HG02870 (cell line): Measurements from ENCODE around the gene SYNJ2.

Source experiments
- ATAC-seq: cut with Tn5 transposase; IDR thresholded peaks from one replicate; pipeline ENCODE4 v1.9.1; 2021; ENCODE audit warnings: mild to moderate bottlenecking, moderate library complexity; ENCODE audit not compliant: unreplicated experiment

The SYNJ2 gene

DNA sequence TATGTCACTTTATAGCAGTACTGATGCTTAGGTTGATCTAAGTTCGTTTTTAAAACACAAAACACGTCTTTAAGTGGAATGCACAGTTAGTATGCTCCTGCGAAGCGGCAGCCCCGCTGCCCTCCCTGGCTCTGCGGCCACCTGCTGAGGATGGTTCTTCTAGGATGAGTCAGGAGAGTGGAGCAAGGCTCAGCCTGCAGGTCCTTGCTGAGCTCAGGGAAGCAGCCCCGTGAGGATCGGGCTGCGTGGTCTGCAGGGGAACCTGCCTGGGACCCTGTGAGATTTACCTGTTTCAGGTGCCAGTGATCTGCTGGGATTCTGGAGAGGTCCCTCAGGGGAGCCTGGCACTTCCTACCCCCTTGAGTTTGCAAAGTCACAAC, 57.5 kb downstream of the SYNJ2 start:
- no peak for ATAC-seq

DNA sequence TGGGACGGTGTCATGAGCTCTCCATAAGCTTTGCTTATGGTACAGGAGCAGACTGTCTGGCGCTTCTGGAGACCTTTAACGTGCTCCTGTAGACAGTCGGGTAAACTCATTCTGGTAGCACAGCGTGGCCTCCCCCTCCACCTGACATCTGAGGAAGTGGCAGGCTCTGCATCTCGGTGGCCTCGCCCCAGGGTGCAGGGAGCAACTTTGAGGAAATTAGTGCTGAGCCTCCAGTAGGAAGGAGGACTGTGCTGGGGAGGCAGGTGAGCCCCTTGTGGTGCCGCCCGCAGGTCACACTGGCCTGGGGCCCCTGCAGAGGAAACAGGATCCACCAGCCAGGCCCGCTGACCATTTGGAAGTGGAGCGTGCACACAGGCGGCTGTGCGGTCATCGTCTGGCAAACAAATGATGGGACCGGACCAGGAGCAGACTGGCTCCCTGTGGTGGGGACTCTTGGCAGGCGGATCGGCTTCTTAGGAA, 57.9 kb downstream of the SYNJ2 start:
- no peak for ATAC-seq

DNA sequence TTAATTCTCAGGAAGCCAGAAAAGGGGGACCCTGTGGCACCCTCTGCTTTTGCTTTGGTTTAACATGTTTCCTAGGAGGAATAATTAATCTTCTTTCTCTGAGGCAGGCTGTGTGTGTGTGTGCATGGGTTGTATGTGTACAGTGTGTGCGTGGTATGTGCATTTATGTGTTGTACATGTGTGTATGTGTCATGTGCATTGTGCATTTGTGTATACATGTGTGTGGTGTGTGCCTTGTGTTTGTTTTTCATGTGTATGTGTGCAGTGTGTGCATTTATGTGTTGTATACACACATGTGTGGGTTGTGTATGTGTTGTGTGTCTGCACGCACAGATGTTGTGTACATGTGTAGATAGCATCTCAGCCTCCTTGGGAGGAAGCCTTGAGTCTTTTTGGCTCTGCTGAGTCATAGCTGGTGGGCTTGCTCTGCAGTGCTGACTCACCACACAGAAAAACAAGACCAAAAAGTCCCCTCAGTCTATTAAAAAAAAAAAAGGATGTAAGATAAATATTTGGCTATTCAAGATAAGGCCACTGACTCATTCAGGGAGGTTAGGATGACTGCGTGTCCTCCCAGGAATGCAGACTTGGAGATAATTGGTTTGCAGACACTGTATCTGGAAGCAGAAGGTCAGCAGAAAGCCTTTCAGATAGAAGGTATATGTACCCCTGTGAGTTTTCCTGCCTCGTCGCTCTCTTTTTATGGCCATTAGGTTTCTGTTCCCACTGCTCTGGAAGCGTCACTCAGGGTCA, 58.6 kb downstream of the SYNJ2 start:
- ATAC-seq = no peak

DNA sequence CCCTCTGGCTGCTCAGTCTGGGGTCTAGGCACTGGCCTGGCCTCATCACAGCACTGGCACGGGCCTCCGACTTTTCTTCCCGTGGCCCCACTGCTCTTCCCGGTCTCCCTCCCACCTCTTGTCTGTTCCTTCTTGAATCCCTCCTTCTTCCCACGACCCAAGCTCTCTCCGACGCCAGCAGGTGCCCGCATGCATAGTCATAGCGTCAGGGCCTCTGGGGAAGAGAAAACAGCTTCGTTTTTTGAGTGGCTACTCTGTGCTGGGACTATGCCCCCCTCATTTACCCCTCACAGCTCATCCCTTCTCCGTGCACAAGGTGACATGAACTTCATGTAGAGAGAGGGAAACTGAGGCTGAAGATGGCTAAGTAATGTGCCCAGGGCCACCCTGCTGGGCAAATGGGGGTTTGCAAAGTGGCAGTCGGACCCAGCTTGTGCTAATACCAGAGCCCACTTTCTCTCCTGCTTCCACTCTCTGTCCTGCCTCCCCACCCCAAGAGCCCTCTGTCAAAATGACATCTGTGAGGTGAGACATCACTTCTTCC, 59.2 kb downstream of the SYNJ2 start:
- no peak for ATAC-seq

DNA sequence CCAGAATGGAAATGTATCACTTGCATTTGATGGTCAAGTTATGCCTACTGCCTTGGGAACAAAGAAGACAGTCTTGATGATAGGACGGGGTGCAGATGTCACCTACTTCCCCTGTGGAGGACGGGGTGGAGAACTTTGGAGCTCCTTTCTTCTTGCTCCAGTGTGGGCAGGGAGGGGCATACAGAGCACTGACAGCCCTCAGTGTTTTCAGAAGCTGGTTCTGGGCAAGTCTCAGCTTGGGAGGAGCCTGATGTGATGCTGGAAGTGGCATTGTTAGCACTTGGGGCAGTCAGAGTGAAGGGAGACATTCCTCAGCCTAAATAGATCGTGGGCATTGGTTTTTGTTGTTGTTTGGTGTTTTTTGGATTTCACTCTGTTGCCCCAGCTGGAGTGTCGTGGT, 59.7 kb downstream of the SYNJ2 start:
- no peak for ATAC-seq

DNA sequence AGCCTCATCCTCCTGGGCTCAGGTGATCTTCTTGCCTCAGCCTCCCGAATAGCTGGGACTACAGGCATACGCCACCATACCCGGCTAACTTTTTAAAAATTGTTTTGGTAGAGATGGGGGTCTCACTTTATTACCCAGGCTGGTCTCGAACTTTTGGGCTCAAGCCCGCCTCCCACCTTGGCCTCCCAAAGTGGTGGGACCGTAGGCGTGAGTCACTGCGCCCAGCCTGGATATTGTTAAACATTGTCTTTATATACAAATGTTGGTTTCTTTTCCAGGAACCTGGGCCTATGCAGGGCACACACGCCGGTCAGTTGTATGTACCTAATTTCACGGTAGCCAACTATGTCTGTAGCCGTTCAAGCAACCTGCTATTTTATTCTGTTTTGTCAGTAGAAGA, 60.1 kb downstream of the SYNJ2 start:
- no peak for ATAC-seq

DNA sequence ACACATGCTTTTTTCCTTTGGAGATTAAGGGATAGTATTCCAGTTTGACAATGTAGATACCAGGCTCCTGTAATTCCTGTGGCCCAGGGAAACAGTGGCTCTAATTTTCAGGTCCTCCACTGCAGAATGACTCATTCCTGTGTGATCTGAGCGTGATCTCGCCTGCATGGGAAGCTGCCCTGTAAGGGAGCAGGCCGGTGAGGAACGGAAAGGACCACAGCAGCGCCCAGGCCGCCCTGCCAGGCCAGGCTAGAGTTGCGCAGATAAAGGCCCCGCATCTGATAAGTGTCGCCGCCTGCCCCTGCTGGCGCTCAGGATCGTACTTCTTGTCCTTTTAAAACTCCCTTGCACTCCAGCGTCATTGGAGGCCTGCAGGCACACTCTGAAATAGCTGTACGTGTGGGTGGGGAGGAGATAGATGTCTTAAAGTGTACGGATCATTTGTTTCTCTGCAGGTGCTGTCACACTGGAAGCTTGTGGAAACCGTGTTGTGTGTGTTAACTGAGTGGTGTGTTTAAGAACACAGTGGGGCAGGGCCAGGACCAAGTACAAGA, 60.7 kb downstream of the SYNJ2 start:
- ATAC-seq = no peak

DNA sequence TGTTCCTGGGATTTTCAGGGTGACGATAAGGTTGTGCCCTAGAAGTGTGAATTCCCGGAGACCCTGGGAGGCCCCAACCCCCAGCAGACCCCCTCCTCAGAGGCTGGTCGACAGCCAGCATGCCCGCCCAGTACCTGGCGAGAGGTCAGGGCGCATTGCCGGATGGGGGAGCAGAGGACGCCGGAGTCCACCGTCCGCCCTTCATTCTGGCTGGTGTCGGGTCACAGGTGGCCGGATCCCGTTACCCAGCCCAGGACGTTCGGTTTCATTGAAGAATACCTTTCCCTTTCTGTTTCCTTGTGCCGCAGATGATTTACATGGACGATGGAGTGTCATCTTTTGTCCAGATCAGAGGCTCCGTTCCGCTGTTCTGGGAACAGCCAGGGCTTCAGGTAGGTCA, 61.3 kb downstream of the SYNJ2 start:
- no peak for ATAC-seq

DNA sequence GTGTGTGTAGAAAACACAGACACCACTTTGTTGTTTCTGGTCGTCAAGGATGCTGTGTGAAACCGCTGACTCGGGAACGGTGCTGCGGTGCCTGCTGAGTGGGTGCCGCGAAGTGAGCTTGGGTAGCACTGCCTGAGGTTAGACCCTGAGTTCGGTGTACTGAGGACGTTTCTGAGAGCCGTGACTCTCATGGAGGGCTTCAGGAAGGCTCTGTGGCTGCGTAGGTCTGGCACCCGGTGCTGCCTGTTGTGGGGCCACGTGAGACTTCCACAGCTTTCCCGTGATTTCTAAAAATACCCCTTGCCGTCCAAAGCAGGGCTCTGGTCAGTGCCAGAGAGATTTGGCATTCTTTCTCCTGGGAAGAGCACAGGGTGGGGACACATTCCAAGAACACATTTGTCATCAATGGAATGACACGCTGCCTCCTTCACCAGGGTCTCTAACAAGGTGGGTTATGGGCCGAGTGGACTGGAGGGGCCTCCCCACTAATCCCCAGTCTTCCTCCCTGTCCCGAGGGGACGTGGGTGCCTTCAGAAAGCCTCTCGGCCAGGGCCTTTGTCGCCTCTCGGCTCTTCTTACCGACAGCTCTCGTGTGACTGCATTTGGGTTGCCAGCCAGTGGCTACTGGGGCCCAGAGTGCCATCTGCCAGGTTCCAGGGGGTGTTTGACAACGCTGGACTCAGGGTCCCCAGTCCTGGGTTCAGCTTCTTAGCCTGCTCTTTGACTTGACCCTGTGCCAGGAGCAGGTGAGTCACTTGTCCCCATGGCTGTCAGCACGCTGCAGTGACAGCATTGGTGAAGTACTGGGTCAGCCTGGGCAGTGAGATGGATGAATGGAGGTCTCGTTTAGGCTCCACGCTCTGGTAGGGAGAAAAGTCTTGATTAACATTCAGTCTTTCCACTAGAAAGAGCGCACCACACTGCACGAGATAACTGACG, 62.2 kb downstream of the SYNJ2 start:
- no peak for ATAC-seq

DNA sequence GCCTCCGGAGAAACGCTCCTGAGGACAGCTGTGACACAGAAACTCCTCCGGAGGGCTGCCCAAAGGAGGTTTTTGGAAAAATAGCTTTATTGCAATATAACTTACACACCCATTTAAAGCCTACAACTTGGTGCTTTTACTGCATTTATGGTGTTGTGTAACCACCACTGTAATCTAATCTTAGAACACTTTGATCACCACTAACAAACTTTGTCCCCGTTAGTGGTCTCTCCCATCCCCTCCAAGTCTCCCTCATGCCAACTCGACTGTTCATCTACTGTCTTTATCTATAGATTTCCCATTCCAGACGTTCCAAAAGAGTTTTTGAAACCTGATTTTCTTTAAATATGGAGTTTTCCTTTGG, 62.8 kb downstream of the SYNJ2 start:
- ATAC-seq = no peak

DNA sequence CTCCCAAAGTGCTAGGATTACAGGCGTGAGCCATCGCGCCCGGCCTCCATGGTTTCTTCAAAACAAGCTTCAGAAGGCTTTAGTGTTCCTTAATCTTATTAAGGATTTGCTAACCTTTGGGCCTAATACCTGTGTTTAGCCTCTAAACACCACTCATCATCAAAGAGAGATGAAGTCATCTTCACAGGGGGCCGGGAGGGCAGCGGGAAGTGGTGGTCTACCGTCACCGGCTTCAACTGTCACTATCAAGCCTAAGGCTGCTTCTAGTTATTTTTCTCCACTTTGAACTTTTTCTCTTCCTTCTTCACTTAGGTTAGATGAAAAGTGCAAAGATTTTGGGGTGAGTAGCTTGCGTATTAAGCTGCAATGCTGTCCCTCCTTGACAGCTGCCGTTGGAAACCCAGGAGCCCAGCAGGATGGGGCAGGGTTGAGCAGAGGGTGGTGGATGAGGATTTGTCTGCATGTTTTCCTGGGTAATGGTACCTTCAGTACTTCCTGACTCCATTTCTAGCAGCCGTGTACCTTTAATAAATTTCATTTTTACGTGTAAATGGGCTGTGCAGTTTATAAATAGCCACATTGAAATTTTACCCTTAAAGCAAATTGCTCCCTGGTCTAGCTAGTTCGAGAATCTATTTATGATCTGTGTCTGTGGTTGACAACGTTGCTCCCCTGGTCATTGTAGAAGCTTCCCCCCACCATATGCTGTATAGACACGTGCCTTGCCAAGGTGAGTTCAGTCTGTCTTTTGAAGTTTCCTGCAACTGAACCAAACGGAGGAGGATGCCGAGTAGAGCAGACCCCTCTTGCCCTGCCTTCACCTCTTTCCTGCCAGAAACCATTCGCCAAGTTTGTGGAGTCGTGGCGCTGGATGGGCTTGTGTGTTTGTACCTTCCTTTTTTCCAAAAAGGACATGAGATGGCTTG, 64.8 kb downstream of the SYNJ2 start:
- no peak for ATAC-seq

DNA sequence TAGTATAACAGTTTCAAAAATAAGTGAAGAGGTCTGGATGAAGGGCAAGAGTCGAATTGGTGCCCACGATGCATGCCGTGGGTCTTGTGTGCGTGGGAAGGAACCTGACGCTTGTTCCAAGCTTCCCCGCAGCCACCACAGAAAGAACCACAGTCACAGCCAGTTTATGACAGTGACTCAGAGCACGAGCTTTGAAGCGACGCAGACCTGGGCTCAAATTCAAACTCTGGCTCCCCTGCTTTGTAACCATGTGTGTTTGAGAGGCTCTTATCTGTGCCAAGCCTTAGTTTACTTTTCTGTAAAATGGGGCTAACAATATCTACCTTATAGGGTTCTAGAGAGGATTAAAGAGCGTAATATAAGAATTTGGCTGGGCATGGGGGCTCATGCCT, 65.5 kb downstream of the SYNJ2 start:
- ATAC-seq = no peak

DNA sequence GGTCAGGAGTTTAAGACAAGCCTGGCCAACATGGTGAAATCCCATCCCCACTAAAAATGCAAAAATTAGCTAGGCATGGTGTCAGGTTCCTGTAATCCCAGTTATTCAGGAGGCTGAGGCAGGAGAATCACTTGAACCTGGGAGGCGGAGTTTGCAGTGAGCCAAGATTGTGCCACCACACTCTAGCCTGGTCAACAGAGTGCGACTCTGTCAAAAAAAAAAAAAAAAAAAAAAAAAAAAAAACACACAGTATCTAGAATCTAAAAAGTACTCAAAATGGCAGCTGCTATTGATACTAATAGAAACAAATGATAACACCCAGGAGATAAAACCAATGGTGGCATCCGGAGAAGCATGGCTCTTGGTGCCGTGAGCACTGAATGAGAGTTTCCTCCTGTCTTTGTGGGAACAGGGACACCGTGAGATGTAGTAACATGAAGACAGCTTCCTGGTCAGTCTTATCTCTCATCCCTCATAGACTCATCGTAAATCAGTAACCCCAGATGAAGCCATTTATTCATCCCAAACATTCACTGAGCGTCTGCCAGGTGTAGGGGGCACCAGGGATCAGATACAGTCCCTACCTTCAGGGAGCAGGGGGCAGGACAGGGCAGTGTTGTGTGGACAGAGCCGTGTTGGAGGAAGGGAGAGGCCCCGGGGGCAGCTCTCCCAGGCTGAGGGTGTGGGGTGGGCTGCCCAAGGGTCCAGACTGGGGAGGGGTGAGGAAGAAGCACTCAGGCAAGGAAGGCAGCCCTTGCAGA, 66.1 kb downstream of the SYNJ2 start:
- ATAC-seq = no peak

DNA sequence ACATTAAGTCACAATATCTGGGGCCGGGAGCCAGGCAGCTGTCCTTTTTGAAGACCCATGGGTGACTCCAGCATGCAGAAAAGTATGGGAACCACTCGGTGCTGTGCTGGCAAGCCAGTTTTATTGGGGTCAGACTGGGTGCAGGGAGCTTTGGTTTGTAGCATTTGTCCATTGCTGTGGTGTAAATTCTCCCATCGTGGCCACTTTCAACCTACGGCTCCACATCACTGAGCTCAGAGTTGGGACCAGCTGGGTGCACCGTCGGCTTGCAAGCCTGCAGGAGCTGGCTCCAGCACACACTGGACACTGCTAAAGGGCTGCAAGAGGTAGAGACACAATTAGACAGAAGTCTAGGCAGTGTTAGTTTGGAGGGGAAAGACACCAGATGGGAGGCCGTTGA, 66.9 kb downstream of the SYNJ2 start:
- ATAC-seq = no peak

DNA sequence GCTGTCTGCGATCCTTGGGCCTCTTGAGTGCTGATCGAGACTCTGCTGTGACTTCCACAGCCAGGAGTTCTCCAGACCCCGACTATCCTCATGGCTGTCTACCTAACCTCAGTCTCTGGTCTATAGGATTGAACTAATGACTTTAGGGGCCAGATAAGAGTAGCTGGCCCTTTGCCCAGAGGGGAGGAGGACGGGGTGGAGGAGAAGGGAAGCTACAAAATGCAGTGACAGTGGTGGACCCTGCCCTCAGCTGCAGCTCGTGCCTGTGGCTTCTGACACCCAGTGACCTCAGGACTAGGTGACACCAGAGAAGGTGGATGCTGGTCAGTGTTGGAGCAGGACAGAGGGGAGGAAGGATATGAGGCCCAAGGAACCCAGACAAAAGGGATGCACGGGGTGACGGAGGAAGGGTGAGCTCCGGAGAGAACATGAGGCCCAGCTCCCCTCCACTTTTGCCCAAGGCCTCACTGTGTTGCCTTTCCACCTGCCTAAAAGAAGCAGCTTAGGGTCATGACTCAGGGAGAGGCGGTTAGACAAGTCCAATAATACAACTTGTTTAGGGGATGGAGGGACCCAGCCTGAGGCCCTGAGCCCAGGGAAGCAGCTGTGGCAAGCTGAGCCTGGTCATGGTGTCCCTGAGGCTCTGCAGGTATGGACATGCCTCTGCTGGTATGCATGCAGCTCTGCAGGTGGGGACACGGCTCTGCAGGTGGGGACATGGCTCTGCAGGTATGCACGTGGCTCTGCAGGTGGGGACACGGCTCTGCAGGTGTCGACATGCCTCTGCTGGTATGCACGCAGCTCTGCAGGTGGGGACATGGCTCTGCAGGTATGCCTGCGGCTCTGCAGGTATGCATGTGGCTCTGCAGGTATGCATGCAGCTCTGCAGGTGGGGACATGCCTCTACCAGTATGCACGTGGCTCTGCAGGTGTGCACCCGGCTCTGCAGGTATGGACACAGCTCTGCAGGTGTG, 67.7 kb downstream of the SYNJ2 start:
- no peak for ATAC-seq

DNA sequence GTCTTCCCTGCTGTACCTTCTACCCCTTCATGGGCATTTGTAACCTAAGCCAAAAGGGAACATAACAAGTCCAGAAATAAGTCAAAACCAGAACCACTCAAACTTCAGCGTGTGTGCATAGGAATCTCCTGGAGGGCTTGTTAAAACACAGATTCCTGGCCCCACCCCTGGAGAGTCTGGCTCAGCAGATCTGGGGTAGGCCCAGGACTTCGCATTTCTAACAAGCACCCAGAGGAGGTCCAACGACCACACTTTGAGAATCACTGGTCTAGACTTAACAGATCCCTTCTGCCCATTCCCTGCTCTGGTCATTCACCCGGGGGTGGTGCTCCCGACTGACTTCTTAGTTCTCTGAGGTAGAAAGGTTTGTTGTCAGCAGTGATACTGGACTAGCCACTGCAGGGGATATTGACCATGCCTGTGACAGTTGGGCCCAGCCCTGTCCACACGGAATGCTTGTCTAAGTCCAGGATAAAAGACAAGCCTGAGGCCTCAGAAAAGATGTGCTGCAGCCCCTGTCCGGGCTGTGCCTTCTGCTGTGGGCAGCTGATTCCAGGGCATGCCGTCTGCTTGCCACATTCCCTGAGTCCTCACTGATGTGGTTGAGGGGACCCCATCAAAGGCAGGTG, 68.6 kb downstream of the SYNJ2 start:
- no peak for ATAC-seq

DNA sequence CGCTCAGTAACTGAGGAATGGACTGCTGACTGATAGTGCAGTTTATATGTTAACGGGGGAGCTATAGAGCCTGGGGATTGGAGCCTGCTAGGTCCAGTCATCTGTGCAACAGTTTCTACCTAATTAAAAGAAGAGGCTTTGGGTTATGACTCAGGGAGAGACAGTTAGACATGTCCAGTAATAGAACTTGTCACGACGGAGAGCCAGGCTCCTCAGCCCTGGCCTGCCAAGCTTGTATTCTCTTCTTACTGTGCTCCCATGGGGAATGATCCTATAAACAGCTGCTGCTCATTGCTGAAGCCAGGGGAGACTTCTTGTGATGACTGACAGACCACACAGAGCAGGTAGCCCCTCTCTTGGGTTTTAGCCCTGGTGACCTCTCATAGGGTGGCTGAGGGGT, 69.3 kb downstream of the SYNJ2 start:
- no peak for ATAC-seq

DNA sequence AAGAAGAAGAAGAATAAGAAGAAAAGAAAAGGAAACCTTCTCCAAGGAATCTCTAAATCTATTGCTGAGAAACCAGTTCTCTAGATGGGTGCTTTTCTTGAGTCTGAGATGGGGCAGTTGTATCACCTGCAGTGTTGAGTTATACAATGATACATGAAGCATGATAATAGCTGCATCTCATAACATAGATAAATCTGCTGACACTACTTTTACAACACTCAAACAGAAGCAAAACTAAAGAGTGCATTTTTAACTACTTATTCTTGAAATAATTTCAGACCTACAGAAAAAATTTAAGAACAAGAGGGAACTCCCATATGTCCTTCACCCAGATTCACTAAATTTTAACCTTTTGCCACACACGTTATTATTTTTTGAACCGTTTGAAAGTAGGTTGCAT, 70.3 kb downstream of the SYNJ2 start:
- ATAC-seq = no peak
